Skeletal muscle tissue (tissue), 4 donors: Measurements from ENCODE around the gene KDM2B. TPM values are rescaled to one million over a fixed set of nuclear protein-coding genes. Genes with fewer than 3 reads are reported as not detected.

Source experiments
- H3K27ac ChIP-seq: one replicate; pipeline ENCODE4 v1.7.0; 2013; ENCODE audit warnings: mild to moderate bottlenecking, low read depth, low read length, inconsistent platforms
- H3K27me3 ChIP-seq, 3 donors: one replicate each; pipeline ENCODE4 v1.7.0; 2013; ENCODE audit warnings: low read length in 3 of 3; ENCODE audit not compliant: control insufficient read depth in 3 of 3, insufficient read depth in 3 of 3
- H3K36me3 ChIP-seq, 3 donors: one replicate each; pipeline ENCODE4 v1.7.0; 2013; ENCODE audit warnings: low read length in 3 of 3; ENCODE audit not compliant: control insufficient read depth in 3 of 3, insufficient read depth in 3 of 3
- H3K4me1 ChIP-seq, 3 donors: one replicate each; pipeline ENCODE4 v1.7.0; 2013; ENCODE audit warnings: low read length in 3 of 3, mild to moderate bottlenecking in 3 of 3; ENCODE audit not compliant: control insufficient read depth in 3 of 3, insufficient read depth in 3 of 3
- H3K4me3 ChIP-seq, 3 donors: one replicate each; pipeline ENCODE4 v1.7.0; 2013; ENCODE audit warnings: low read length in 3 of 3
- H3K9ac ChIP-seq, 3 donors: one replicate each; pipeline ENCODE4 v1.7.0; 2013; ENCODE audit warnings: low read length in 3 of 3, mild to moderate bottlenecking in 3 of 3, moderate library complexity in 2 of 3, low read depth in 1 of 3
- H3K9me3 ChIP-seq, 3 donors: one replicate each; pipeline ENCODE4 v1.7.0; 2013; ENCODE audit warnings: low read length in 3 of 3; ENCODE audit not compliant: control insufficient read depth in 3 of 3
- total RNA-seq: library from RNA; depleted of rRNA; stranded (reverse); fragments of >200 nt; gene quantifications from one replicate; pipeline ENCODE4 v1.2.3, GENCODE V29; 2014
- donor health status: Osteomylitis.

KDM2B gene
- total RNA-seq, 1 donor from 2014 or later = 28.7 TPM

DNA sequence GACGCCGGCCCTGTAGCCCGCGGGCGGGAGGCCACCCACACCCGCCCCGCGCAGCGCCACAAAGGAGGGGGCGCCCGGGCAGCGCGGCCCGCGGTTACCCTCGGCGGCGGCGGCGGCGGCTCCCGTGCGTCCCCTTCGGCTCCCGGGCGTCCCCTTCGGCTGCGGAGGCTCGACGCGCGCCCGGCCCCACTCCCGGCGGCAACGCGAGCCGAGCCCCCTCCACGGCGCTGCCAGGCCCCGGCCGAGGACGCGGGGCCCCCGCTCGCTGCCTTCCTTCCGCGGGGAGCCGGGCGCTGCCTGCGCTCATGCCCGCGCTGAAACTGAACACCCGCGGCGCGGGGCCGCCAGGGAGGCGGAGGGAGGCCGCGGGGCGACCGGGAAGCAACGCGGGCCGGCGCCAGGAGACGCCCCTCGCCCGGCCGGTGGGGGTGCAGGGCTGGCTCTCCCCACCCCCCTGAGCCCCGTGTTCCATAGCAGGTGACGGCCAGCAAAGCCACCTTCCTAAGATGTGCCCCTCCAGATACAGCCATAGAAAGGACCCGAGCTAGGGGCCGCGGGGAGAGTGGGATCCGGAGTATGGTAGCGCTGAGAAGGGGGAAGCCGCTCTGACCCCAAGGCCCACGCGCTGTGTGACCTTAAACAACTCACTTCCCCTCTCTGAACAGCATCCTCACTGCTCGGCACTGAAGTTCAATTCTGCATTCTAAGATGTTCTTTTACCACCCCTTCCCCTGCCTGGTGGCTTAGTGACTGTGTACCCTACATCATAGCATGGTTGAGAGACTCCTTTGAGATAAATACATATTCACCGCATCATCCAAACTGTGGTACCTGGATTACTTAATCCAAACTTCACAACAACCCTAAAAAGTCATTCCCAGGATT, 42.8 kb downstream of the KDM2B start:
- H3K36me3 ChIP-seq = peaks cover 6 to 9% (median 8%) of the 10 kb centered on the region in 3 donors
- H3K9ac ChIP-seq = peak overlapping the region; percentile 81 to 89 (median 83)
- H3K9me3 ChIP-seq = no peaks in the 10 kb centered on the region
- H3K4me1 ChIP-seq = peaks cover 29 to 40% (median 34%) of the 10 kb centered on the region in 3 donors
- H3K27me3 ChIP-seq = no peaks in the 10 kb centered on the region
- H3K4me3 ChIP-seq = peak overlapping the region; percentile 57 to 77 (median 71)
- peak overlapping the region; percentile 87 for H3K27ac ChIP-seq

DNA sequence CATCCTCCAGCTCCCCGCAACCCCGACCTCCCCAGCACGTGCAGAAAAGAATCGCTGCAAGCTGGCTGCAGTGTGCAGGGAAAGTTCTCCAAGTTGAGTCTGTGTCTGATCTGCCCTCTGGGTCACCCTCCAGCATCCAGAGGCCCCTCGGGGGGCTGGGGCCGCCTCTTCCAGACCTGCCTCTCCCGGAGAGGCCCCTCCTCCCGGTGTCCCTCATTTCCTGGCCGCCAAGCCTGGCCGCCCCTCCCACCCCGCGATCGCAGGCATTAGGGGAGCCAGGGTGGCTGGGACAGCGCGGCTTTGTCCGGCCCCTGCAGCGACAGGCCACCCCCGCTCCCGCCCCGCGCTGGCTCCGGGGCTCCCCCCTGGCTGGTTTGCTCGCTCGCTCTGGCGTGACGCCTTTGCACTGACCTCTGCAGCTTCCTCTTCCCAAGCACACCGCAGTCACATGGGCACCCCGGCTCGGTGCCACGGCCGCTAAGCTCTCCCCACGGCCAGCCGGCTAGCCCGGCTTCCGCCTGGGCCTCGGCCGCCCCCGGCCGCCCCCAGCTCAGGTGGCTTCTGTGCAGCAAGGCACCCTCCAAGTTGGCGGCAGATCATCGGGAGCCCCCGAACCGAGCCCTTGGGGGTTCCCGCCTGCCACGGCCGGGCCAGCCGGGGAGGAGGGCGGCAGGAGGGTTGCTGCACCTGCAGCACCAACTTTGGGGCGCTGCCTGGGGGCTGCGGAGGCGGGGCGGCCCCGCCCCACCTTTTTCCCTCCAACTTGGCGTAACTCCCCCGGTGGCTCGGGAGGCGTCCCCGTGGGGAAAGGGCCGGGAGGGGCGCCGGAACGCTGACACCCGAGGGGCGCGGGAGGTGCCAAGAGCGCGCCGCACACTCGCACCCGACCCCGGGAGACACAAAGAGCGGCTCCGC, 43.7 kb downstream of the KDM2B start:
- Histone ChIP-seq H3K4me1 (peaks cover 29 to 40% (median 34%) of the 10 kb centered on the region in 3 donors), H3K27me3 (no peaks in the 10 kb centered on the region), H3K4me3 (peak overlapping the region; percentile 71 to 77 (median 72)), H3K9me3 (no peaks in the 10 kb centered on the region), H3K9ac (peak overlapping the region; percentile 81 to 89 (median 83)), H3K36me3 (peaks cover 10 to 12% (median 12%) of the 10 kb centered on the region in 3 donors), H3K27ac (peak overlapping the region; percentile 87)

- Histone ChIP-seq H3K4me1 (peaks cover 29 to 40% (median 34%) of the 10 kb centered on the region in 3 donors), H3K36me3 (peaks cover 13 to 17% (median 13%) of the 10 kb centered on the region in 3 donors), H3K9ac (peak overlapping the region; percentile 81 to 89 (median 83)), H3K9me3 (no peaks in the 10 kb centered on the region), H3K27ac (peak overlapping the region; percentile 87), H3K27me3 (no peaks in the 10 kb centered on the region), H3K4me3 (peak overlapping the region; percentile 71 to 77 (median 72))
These were observed 44.5 kb downstream of the KDM2B start for GRCh38 chr12:121536054-121536898.

- H3K4me1 ChIP-seq = peaks cover 29 to 44% (median 39%) of the 10 kb centered on the region in 3 donors
These were observed 45.4 kb downstream of the KDM2B start for GRCh38 chr12:121535150-121536053.

GRCh38 chr12:121534495-121535148, 46.2 kb downstream of the KDM2B start:
- Histone ChIP-seq H3K27ac (no peak overlapping the region), H3K4me1 (peaks cover 29 to 41% (median 38%) of the 10 kb centered on the region in 3 donors), H3K36me3 (peaks cover 13 to 20% (median 20%) of the 10 kb centered on the region in 3 donors)

More at GRCh38 chr12:121535150-121536053, 45.4 kb downstream of the KDM2B start:
- no peaks in the 10 kb centered on the region for H3K27me3 ChIP-seq
- peak overlapping the region; percentile 87 for H3K27ac ChIP-seq
- H3K4me3 ChIP-seq = peak overlapping the region; percentile 71 to 77 (median 72)
- H3K9me3 ChIP-seq = no peaks in the 10 kb centered on the region
- peaks cover 13 to 20% (median 20%) of the 10 kb centered on the region in 3 donors for H3K36me3 ChIP-seq
- peak overlapping the region; percentile 65 to 89 (median 83) for H3K9ac ChIP-seq

DNA sequence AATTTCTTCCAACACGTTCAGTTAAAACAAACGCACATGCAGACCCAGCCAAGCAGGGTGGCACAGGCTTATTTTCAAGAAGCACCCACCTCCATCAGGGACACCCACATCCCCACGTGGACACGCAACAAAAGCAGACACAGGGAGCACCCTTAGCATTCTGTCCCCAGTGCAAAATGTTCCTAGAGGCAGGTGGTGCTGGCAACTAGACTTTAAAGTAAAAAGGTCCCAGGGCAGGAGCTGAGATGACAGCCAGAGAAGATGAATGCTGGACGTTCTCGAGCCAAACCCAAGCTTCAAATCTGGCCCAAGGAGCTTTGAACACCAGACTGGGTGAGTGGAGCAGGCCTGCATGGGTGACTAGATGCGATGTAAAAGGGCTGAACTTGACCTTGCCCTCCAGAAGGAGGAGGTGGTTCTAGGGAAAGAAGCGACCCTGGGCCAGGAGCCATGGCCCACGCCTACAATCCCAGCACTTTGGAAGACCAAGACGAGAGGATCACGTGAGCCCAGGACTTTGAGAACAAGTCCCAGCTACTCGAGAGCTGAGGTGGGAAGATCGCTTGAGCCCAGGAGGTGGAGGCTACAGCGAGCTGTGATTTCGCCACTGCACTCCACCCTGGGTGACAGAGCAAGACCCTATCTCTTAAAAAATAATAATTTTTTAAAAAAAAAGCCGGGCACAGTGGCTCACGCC, 47.3 kb downstream of the KDM2B start:
- Histone ChIP-seq H3K27me3 (no peaks in the 10 kb centered on the region), H3K9ac (no peak overlapping the region), H3K4me1 (peaks cover 24 to 31% (median 30%) of the 10 kb centered on the region in 3 donors)

More at GRCh38 chr12:121534495-121535148, 46.2 kb downstream of the KDM2B start:
- Histone ChIP-seq H3K9ac (no peak overlapping the region), H3K9me3 (no peaks in the 10 kb centered on the region), H3K4me3 (no peak overlapping the region), H3K27me3 (no peaks in the 10 kb centered on the region)

GRCh38 chr12:121532503-121533393, 48.1 kb downstream of the KDM2B start:
- H3K9ac ChIP-seq = no peak overlapping the region
- H3K4me1 ChIP-seq = peaks cover 19 to 26% (median 25%) of the 10 kb centered on the region in 3 donors
- peaks cover 13 to 20% (median 20%) of the 10 kb centered on the region in 3 donors for H3K36me3 ChIP-seq
- no peak overlapping the region for H3K27ac ChIP-seq
- no peak overlapping the region for H3K4me3 ChIP-seq
- no peaks in the 10 kb centered on the region for H3K27me3 ChIP-seq
- no peaks in the 10 kb centered on the region for H3K9me3 ChIP-seq

More for the DNA sequence above, 47.3 kb downstream of the KDM2B start:
- peaks cover 13 to 20% (median 20%) of the 10 kb centered on the region in 3 donors for H3K36me3 ChIP-seq
- no peak overlapping the region for H3K27ac ChIP-seq
- H3K4me3 ChIP-seq = no peak overlapping the region
- no peaks in the 10 kb centered on the region for H3K9me3 ChIP-seq
